B cell (primary cell): ENCODE results near the gene LBR. TPM values are rescaled to one million over a fixed set of nuclear protein-coding genes. Genes with fewer than 3 reads are reported as not detected.

Source experiments
- ATAC-seq: fragments of 200-7000 bp; cut with Tn5 transposase; one replicate; pipeline ENCODE4 v1.10.0; 2021; ENCODE audit warnings: low read depth, mild to moderate bottlenecking, moderate number of reproducible peaks, moderate library complexity
- CTCF ChIA-PET: fragments of 350-600 bp; sonication (Branson Sonifier 250); formaldehyde crosslinking; loops from one replicate; lab custom pipeline; 2021; ENCODE audit warnings: antibody characterized with exemption, inconsistent platforms; lab: Charles Lee
- POLR2A ChIA-PET: fragments of 350-600 bp; sonication (Branson Sonifier 250); formaldehyde crosslinking; loops from one replicate; lab custom pipeline; 2021; ENCODE audit warnings: antibody characterized with exemption; lab: Charles Lee
- DNase-seq: peaks from one replicate; pipeline ENCODE4 v3.0.0; 2013
- H2AFZ ChIP-seq: 2 replicates; pipeline ENCODE4 v1.6.1; 2012; ENCODE audit warnings: mild to moderate bottlenecking, low read depth, low read length; ENCODE audit not compliant: insufficient read depth, poor library complexity, severe bottlenecking
- H3K27ac ChIP-seq, 2 donors: 1 replicate in 1 of 2; 2 replicates in 1 of 2; pipeline ENCODE4 v1.5.1; 2012 to 2013; ENCODE audit warnings: low read length in 2 of 2, mild to moderate bottlenecking in 2 of 2, moderate library complexity in 1 of 2
- H3K27me3 ChIP-seq, 4 experiments: fragments of 200-600 bp in 1 of 4; sonication (generic) in 1 of 4; replicated peaks in 1 of 4; 1 replicate in 2 of 4; 2 replicates in 2 of 4; pipeline versions ENCODE4 v1.6.1 to v1.7.0; 2013 to 2016; ENCODE audit warnings: low read length in 3 of 4, mild to moderate bottlenecking in 2 of 4, mixed read lengths in 1 of 4, moderate library complexity in 1 of 4; ENCODE audit not compliant: insufficient read depth in 4 of 4, control insufficient read depth in 3 of 4; ENCODE audit errors: control extremely low read depth in 1 of 4
- H3K36me3 ChIP-seq, 2 experiments: replicated peaks in 1 of 2; 1 replicate in 1 of 2; 2 replicates in 1 of 2; pipeline versions ENCODE4 v1.6.1 to v1.7.1; 2013; ENCODE audit warnings: low read length in 1 of 2; ENCODE audit not compliant: insufficient read depth in 2 of 2, control insufficient read depth in 1 of 2; ENCODE audit errors: control extremely low read depth in 1 of 2, extremely low read depth in 1 of 2
- H3K4me1 ChIP-seq, 2 donors: fragments of 200-600 bp in 1 of 2; sonication (generic) in 1 of 2; 1 replicate in 1 of 2; 2 replicates in 1 of 2; pipeline versions ENCODE4 v1.5.1 to v1.6.1; 2013 to 2017; ENCODE audit warnings: low read length in 2 of 2; ENCODE audit not compliant: control insufficient read depth in 2 of 2, insufficient read depth in 2 of 2
- H3K4me2 ChIP-seq: replicated peaks from 2 replicates; pipeline ENCODE3; 2012; ENCODE audit warnings: mild to moderate bottlenecking, low read depth, low read length; ENCODE audit not compliant: poor library complexity, severe bottlenecking
- H3K4me3 ChIP-seq, 5 experiments: fragments of 200-600 bp in 1 of 5; sonication (generic) in 1 of 5; 1 replicate in 3 of 5; 2 replicates in 2 of 5; pipeline versions ENCODE4 v1.5.1 to v1.7.0; 2011 to 2016; ENCODE audit warnings: low read length in 4 of 5, mild to moderate bottlenecking in 4 of 5, low read depth in 2 of 5, control low read depth in 1 of 5, moderate library complexity in 1 of 5; ENCODE audit not compliant: insufficient read depth in 1 of 5; ENCODE audit errors: control extremely low read depth in 1 of 5, extremely low read depth in 1 of 5
- H3K79me2 ChIP-seq: fragments of 200-600 bp; sonication (generic); one replicate; pipeline ENCODE4 v1.6.0; 2016; ENCODE audit warnings: low read length; ENCODE audit not compliant: control insufficient read depth, insufficient read depth
- H3K9ac ChIP-seq: fragments of 200-600 bp; sonication (generic); 2 replicates; pipeline ENCODE4 v1.6.1; 2017; ENCODE audit warnings: mild to moderate bottlenecking, low read length, moderate library complexity
- H3K9me3 ChIP-seq, 3 donors: one replicate each; pipeline versions ENCODE4 v1.6.1 to v1.7.1; 2013; ENCODE audit warnings: low read length in 2 of 3; ENCODE audit not compliant: control insufficient read depth in 2 of 3, insufficient read depth in 1 of 3; ENCODE audit errors: control extremely low read depth in 1 of 3
- H4K20me1 ChIP-seq: 2 replicates; pipeline ENCODE4 v1.6.0; 2012; ENCODE audit warnings: mild to moderate bottlenecking, low read length; ENCODE audit not compliant: insufficient read depth, control insufficient read depth, poor library complexity, severe bottlenecking
- H3K27ac Mint-ChIP-seq: one replicate; pipeline ENCODE4 v1.8.0; 2021; ENCODE audit warnings: mixed read lengths
- H3K27me3 Mint-ChIP-seq: one replicate; pipeline ENCODE4 v1.8.0; 2021; ENCODE audit warnings: mixed read lengths
- H3K4me1 Mint-ChIP-seq: one replicate; pipeline ENCODE4 v1.8.0; 2021; ENCODE audit warnings: mixed read lengths
- H3K4me3 Mint-ChIP-seq: one replicate; pipeline ENCODE4 v1.8.0; 2021; ENCODE audit warnings: mixed read lengths
- H3K9me3 Mint-ChIP-seq: one replicate; pipeline ENCODE4 v1.8.0; 2022; ENCODE audit warnings: mixed read lengths; ENCODE audit not compliant: insufficient read depth
- EZH2 ChIP-seq: IDR thresholded peaks from 2 replicates; pipeline ENCODE4 v1.6.1; 2012; ENCODE audit warnings: borderline replicate concordance, low read depth, mild to moderate bottlenecking, moderate library complexity, low read length; ENCODE audit not compliant: insufficient read depth, poor library complexity, severe bottlenecking
- WGBS: methylation state at CpG from one replicate; pipeline ENCODE4 v1.1.5; 2013; ENCODE audit warnings: missing lambda C conversion rate; ENCODE audit not compliant: insufficient coverage; 5-methylcytosine and 5-hydroxymethylcytosine counted together
- intact Hi-C: fragments of 100-400 bp; cut with micrococcal nuclease; formaldehyde crosslinking; loops from one replicate; pipeline ENCODE4 v1.10.0; 2022
- polyA plus RNA-seq: library from polyadenylated mRNA; depleted of rRNA; stranded (reverse); fragments of >200 nt; gene quantifications from 2 replicates; pipeline ENCODE4 v1.2.3, GENCODE V29; 2012
- total RNA-seq, 2 donors: library from RNA; stranded (reverse); fragments of 120-200 nt in 1 of 2; gene quantifications; 1 replicate in 1 of 2; 2 replicates in 1 of 2; pipeline versions ENCODE4 v1.2.3 to v1.2.4, GENCODE V29; 2013 to 2022
- TF ChIP-seq, protein P1 (sequence below): fragments of 200-600 bp; IDR thresholded peaks from one replicate; pipeline ENCODE4 v1.8.0; 2022; ENCODE audit warnings: antibody characterized with exemption, mild to moderate bottlenecking

The LBR gene
- total and polyA plus RNA-seq, 2 donors (not counting 1 experiment from before 2014, with no cell fraction given): 19.3 to 167 TPM

DNA sequence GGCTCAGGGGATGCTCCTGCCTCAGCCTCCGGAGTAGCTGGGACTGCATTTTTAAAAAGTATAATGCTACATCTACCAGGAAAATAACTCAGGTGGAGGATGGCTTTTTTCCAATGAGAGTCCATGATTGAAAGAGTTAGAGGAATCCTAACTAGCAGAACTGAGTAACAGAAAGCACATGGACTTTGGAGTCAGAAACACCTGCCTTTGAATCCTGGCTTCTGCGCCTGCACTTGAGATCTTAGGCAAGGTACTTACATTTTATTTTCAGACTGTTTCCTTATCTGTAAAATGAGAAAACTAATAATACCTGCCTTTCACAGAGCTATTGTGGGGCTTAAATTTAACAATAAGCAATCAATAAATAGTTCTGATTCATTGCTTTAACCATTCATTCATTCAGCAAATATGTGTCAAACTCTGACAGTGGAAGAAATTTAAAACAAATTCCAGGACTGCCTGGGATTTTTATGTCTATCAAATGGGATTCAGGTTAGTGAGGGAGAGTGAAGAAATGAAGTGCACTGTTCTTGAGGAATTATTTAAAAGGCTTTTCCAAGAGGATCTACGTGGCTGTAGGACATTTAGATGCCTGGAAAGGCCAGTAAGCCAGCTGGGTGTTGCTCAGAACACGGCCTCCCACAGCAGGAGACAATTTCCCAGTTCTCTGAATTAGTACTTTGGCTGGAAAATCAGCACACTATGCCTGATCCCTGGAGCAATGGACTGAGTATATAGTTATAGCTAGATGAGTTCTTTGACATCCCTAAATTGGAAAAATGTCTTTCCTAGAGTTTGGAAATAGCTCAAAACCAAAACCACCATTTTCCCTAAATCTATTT lies 12.8 kb upstream of the LBR start:
- H2AFZ ChIP-seq: no peak overlapping the region
- no peak overlapping the region for H3K9ac ChIP-seq
- Mint-ChIP-seq H3K27ac (no peak overlapping the region), H3K9me3 (no peaks in the 10 kb centered on the region), H3K4me1 (peaks cover 57% of the 10 kb centered on the region), H3K4me3 (no peak overlapping the region), H3K27me3 (no peaks in the 10 kb centered on the region)
- H3K79me2 ChIP-seq: no peaks in the 10 kb centered on the region
- ChIA-PET CTCF (interaction anchor here (1.2 to 7.8 kb wide), 4 partner anchors 7 to 118 kb away, joined by 4 to 104 read pairs (median 8); partner anchors contain the start of gene LBR), POLR2A (interaction anchor here (0.8 to 1.2 kb wide), 2 partner anchors 11 to 12 kb away, joined by 3 read pairs; no protein-coding TSS in a partner anchor)
- 100% methylated on average over 1 of the region's 4 CpGs for WGBS
- H4K20me1 ChIP-seq: no peaks in the 10 kb centered on the region
- intact Hi-C loops: no loop called here
- H3K4me3 ChIP-seq: no peak overlapping the region
- H3K9me3 ChIP-seq: no peaks in the 10 kb centered on the region
- H3K4me1 ChIP-seq: peaks cover 43 to 59% of the 10 kb centered on the region in 2 donors
- H3K4me2 ChIP-seq: no peak overlapping the region
- ATAC-seq (no peak), DNase-seq (no peak)
- no peaks in the 10 kb centered on the region for H3K27me3 ChIP-seq
- no peak for TF ChIP-seq EZH2
- TF ChIP-seq, protein P1, sequence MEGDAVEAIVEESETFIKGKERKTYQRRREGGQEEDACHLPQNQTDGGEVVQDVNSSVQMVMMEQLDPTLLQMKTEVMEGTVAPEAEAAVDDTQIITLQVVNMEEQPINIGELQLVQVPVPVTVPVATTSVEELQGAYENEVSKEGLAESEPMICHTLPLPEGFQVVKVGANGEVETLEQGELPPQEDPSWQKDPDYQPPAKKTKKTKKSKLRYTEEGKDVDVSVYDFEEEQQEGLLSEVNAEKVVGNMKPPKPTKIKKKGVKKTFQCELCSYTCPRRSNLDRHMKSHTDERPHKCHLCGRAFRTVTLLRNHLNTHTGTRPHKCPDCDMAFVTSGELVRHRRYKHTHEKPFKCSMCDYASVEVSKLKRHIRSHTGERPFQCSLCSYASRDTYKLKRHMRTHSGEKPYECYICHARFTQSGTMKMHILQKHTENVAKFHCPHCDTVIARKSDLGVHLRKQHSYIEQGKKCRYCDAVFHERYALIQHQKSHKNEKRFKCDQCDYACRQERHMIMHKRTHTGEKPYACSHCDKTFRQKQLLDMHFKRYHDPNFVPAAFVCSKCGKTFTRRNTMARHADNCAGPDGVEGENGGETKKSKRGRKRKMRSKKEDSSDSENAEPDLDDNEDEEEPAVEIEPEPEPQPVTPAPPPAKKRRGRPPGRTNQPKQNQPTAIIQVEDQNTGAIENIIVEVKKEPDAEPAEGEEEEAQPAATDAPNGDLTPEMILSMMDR: no peak
- no peaks in the 10 kb centered on the region for H3K36me3 ChIP-seq
- no peak overlapping the region for H3K27ac ChIP-seq
